Measurements from ENCODE around the gene CHGA. TPM values are rescaled to one million over a fixed set of nuclear protein-coding genes. Genes with fewer than 3 reads are reported as not detected.

The CHGA gene
- polyA plus RNA-seq, 1 donor from 2014 or later = 131 TPM

GRCh38 chr14:92964124-92965109 is 41.5 kb downstream of the CHGA start:
- TF ChIP-seq MXI1 (conservative IDR thresholded peaks at IDR 0.05; ENCODE audit: poor library complexity, severe bottlenecking) (no peak), RAD21 (conservative IDR thresholded peaks at IDR 0.05) (no peak), EZH2 (IDR thresholded peaks at IDR 0.05; ENCODE audit: borderline replicate concordance, insufficient read depth, low read length, poor library complexity, severe bottlenecking) (no peak)
- Histone ChIP-seq H3K9me3 (ENCODE audit: low read length) (no peaks in the 10 kb centered on the region), H3K36me3 (ENCODE audit: insufficient read depth, low read length) (no peaks in the 10 kb centered on the region), H4K20me1 (ENCODE audit: insufficient read depth) (no peaks in the 10 kb centered on the region), H3K9ac (ENCODE audit: low read length) (no peak overlapping the region), H2AFZ (ENCODE audit: low read depth, low read length) (no peak overlapping the region), H3F3A (ENCODE audit: insufficient read depth, low read length, poor library complexity, severe bottlenecking) (no peaks in the 10 kb centered on the region), H3K79me2 (replicated peaks; ENCODE audit: insufficient read depth, low read length) (no peaks in the 10 kb centered on the region), H3K27me3 (ENCODE audit: insufficient read depth, low read depth, low read length) (no peaks in the 10 kb centered on the region), H3K4me3 (ENCODE audit: low read length) (no peak overlapping the region), H3K27ac (ENCODE audit: low read length) (no peak overlapping the region), H3K4me2 (ENCODE audit: low read length) (no peak overlapping the region), H3K9me2 (ENCODE audit: insufficient read depth, low read length) (no peaks in the 10 kb centered on the region)

- Histone ChIP-seq H3F3A (ENCODE audit: insufficient read depth, low read length, poor library complexity, severe bottlenecking) (no peaks in the 10 kb centered on the region), H4K20me1 (ENCODE audit: insufficient read depth) (no peaks in the 10 kb centered on the region), H3K27me3 (ENCODE audit: insufficient read depth, low read depth, low read length) (no peaks in the 10 kb centered on the region), H3K27ac (ENCODE audit: low read length) (no peak overlapping the region), H3K9me3 (ENCODE audit: low read length) (no peaks in the 10 kb centered on the region), H3K79me2 (replicated peaks; ENCODE audit: insufficient read depth, low read length) (no peaks in the 10 kb centered on the region), H3K4me2 (ENCODE audit: low read length) (no peak overlapping the region), H3K9me2 (ENCODE audit: insufficient read depth, low read length) (no peaks in the 10 kb centered on the region), H3K36me3 (ENCODE audit: insufficient read depth, low read length) (no peaks in the 10 kb centered on the region), H3K4me3 (ENCODE audit: low read length) (no peak overlapping the region), H3K9ac (ENCODE audit: low read length) (no peak overlapping the region), H2AFZ (ENCODE audit: low read depth, low read length) (no peak overlapping the region)
- no peak for TF ChIP-seq SMC3 (conservative IDR thresholded peaks at IDR 0.05; ENCODE audit: poor library complexity)
- TF ChIP-seq, protein P1, sequence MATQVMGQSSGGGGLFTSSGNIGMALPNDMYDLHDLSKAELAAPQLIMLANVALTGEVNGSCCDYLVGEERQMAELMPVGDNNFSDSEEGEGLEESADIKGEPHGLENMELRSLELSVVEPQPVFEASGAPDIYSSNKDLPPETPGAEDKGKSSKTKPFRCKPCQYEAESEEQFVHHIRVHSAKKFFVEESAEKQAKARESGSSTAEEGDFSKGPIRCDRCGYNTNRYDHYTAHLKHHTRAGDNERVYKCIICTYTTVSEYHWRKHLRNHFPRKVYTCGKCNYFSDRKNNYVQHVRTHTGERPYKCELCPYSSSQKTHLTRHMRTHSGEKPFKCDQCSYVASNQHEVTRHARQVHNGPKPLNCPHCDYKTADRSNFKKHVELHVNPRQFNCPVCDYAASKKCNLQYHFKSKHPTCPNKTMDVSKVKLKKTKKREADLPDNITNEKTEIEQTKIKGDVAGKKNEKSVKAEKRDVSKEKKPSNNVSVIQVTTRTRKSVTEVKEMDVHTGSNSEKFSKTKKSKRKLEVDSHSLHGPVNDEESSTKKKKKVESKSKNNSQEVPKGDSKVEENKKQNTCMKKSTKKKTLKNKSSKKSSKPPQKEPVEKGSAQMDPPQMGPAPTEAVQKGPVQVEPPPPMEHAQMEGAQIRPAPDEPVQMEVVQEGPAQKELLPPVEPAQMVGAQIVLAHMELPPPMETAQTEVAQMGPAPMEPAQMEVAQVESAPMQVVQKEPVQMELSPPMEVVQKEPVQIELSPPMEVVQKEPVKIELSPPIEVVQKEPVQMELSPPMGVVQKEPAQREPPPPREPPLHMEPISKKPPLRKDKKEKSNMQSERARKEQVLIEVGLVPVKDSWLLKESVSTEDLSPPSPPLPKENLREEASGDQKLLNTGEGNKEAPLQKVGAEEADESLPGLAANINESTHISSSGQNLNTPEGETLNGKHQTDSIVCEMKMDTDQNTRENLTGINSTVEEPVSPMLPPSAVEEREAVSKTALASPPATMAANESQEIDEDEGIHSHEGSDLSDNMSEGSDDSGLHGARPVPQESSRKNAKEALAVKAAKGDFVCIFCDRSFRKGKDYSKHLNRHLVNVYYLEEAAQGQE (IDR thresholded peaks at IDR 0.05; ENCODE audit: borderline replicate concordance) = no peak
- no peak for TF ChIP-seq RAD21 (conservative IDR thresholded peaks at IDR 0.05)
- no peak for TF ChIP-seq EP300 (conservative IDR thresholded peaks at IDR 0.05; ENCODE audit: poor library complexity, severe bottlenecking)
- no peak for TF ChIP-seq MXI1 (conservative IDR thresholded peaks at IDR 0.05; ENCODE audit: poor library complexity, severe bottlenecking)
- TF ChIP-seq POLR2AphosphoS5 (IDR thresholded peaks at IDR 0.05) = no peak
- TF ChIP-seq EZH2 (IDR thresholded peaks at IDR 0.05; ENCODE audit: borderline replicate concordance, insufficient read depth, low read length, poor library complexity, severe bottlenecking) = no peak
- TF ChIP-seq CTCF (IDR thresholded peaks at IDR 0.05; ENCODE audit: poor library complexity, severe bottlenecking) = no peak
- TF ChIP-seq TAF1 (IDR thresholded peaks at IDR 0.05; ENCODE audit: low read depth) = no peak
Measured at GRCh38 chr14:92965281-92965680, 42.3 kb downstream of the CHGA start.

Data from neural cell (in vitro differentiated cells).